ENCODE results near the gene EGFR.

The EGFR gene

GRCh38 chr7:55147736-55148135, 128.9 kb downstream of the EGFR start:
- H2AFZ ChIP-seq (ENCODE audit: low read length): no peak overlapping the region
- no peaks in the 10 kb centered on the region for H4K20me1 ChIP-seq (ENCODE audit: insufficient read depth, low read length)
- H3K4me3 ChIP-seq (ENCODE audit: low read depth, low read length, poor library complexity, severe bottlenecking): no peak overlapping the region
- no peak overlapping the region for H3K4me2 ChIP-seq (ENCODE audit: low read length)
- no peaks in the 10 kb centered on the region for H3K9me3 ChIP-seq (ENCODE audit: low read length)
- TF ChIP-seq CTCF (IDR thresholded peaks at IDR 0.05; ENCODE audit: low read length) (no peak), EZH2 (IDR thresholded peaks at IDR 0.05; ENCODE audit: borderline replicate concordance, low read length) (no peak)
- no peaks in the 10 kb centered on the region for H3K36me3 ChIP-seq (ENCODE audit: insufficient read depth, low read length)
- H3F3A ChIP-seq (ENCODE audit: insufficient read depth, low read length): no peaks in the 10 kb centered on the region
- no peak overlapping the region for H3K9ac ChIP-seq (ENCODE audit: low read length)
- no peaks in the 10 kb centered on the region for H3K27me3 ChIP-seq (ENCODE audit: insufficient read depth, low read length)
- H3K4me1 ChIP-seq (ENCODE audit: insufficient read depth, low read length, severe bottlenecking): no peaks in the 10 kb centered on the region
- no peak overlapping the region for H3K27ac ChIP-seq (ENCODE audit: low read depth, low read length, poor library complexity, severe bottlenecking)
- H3K9me2 ChIP-seq (ENCODE audit: low read depth, low read length): no peaks in the 10 kb centered on the region
- no peaks in the 10 kb centered on the region for H3K79me2 ChIP-seq (ENCODE audit: insufficient read depth, low read length)

- no peak overlapping the region for H3K9ac ChIP-seq (ENCODE audit: low read length)
- no peak overlapping the region for H2AFZ ChIP-seq (ENCODE audit: low read length)
- H3F3A ChIP-seq (ENCODE audit: insufficient read depth, low read length): no peaks in the 10 kb centered on the region
- H3K4me1 ChIP-seq (ENCODE audit: insufficient read depth, low read length, severe bottlenecking): no peaks in the 10 kb centered on the region
- no peak overlapping the region for H3K4me3 ChIP-seq (ENCODE audit: low read depth, low read length, poor library complexity, severe bottlenecking)
- H3K79me2 ChIP-seq (ENCODE audit: insufficient read depth, low read length): no peaks in the 10 kb centered on the region
- H4K20me1 ChIP-seq (ENCODE audit: insufficient read depth, low read length): no peaks in the 10 kb centered on the region
- no peaks in the 10 kb centered on the region for H3K36me3 ChIP-seq (ENCODE audit: insufficient read depth, low read length)
- H3K9me2 ChIP-seq (ENCODE audit: low read depth, low read length): no peaks in the 10 kb centered on the region
- H3K27me3 ChIP-seq (ENCODE audit: insufficient read depth, low read length): no peaks in the 10 kb centered on the region
- no peak overlapping the region for H3K27ac ChIP-seq (ENCODE audit: low read depth, low read length, poor library complexity, severe bottlenecking)
- H3K4me2 ChIP-seq (ENCODE audit: low read length): no peak overlapping the region
- H3K9me3 ChIP-seq (ENCODE audit: low read length): no peaks in the 10 kb centered on the region
- no peak for TF ChIP-seq EZH2 (IDR thresholded peaks at IDR 0.05; ENCODE audit: borderline replicate concordance, low read length)
- TF ChIP-seq CTCF (IDR thresholded peaks at IDR 0.05; ENCODE audit: low read length): no peak
Observed at GRCh38 chr7:55148571-55148970, 129.8 kb downstream of the EGFR start.

GRCh38 chr7:55149001-55149400, 130.2 kb downstream of the EGFR start:
- H3K9me2 ChIP-seq (ENCODE audit: low read depth, low read length): no peaks in the 10 kb centered on the region
- H3K27ac ChIP-seq (ENCODE audit: low read depth, low read length, poor library complexity, severe bottlenecking): no peak overlapping the region
- no peak for TF ChIP-seq CTCF (IDR thresholded peaks at IDR 0.05; ENCODE audit: low read length)
- TF ChIP-seq EZH2 (IDR thresholded peaks at IDR 0.05; ENCODE audit: borderline replicate concordance, low read length): no peak
- no peaks in the 10 kb centered on the region for H3F3A ChIP-seq (ENCODE audit: insufficient read depth, low read length)
- H3K27me3 ChIP-seq (ENCODE audit: insufficient read depth, low read length): no peaks in the 10 kb centered on the region
- H3K4me1 ChIP-seq (ENCODE audit: insufficient read depth, low read length, severe bottlenecking): no peaks in the 10 kb centered on the region
- H3K36me3 ChIP-seq (ENCODE audit: insufficient read depth, low read length): no peaks in the 10 kb centered on the region
- H4K20me1 ChIP-seq (ENCODE audit: insufficient read depth, low read length): no peaks in the 10 kb centered on the region
- no peaks in the 10 kb centered on the region for H3K79me2 ChIP-seq (ENCODE audit: insufficient read depth, low read length)
- no peak overlapping the region for H3K9ac ChIP-seq (ENCODE audit: low read length)
- H3K4me2 ChIP-seq (ENCODE audit: low read length): no peak overlapping the region
- H3K4me3 ChIP-seq (ENCODE audit: low read depth, low read length, poor library complexity, severe bottlenecking): no peak overlapping the region
- no peak overlapping the region for H2AFZ ChIP-seq (ENCODE audit: low read length)
- no peaks in the 10 kb centered on the region for H3K9me3 ChIP-seq (ENCODE audit: low read length)

Data from OCI-LY1 (cell line).